NAMALWA (cell line): ENCODE results near the gene DIP2C.
"Not testable (repeated sequence)": the region's sequence is repeated elsewhere in the genome, so short reads cannot be mapped to it uniquely, and the experiment has no call there.

Experiments
- DNase-seq: peaks from one replicate; pipeline ENCODE4 v3.0.0-alpha.2; 2015; ENCODE audit warnings: low spot score

Gene DIP2C

GRCh38 chr10:697097-697875 lies 7.8 kb upstream of the DIP2C start:
- DNase-seq: no peak

- DNase-seq: no peak
Observed at GRCh38 chr10:695396-695795, 5.9 kb upstream of the DIP2C start.

GRCh38 chr10:693506-693905 lies 4.0 kb upstream of the DIP2C start:
- DNase-seq: no peak

GRCh38 chr10:692682-693351 lies 3.3 kb upstream of the DIP2C start:
- DNase-seq: no peak

- no peak for DNase-seq
Observed at GRCh38 chr10:691216-691615, 1.7 kb upstream of the DIP2C start.

GRCh38 chr10:690372-691161 lies 1.1 kb upstream of the DIP2C start:
- DNase-seq: no peak

- no peak for DNase-seq
Observed at GRCh38 chr10:689121-689451, 382 bp downstream of the DIP2C start.

GRCh38 chr10:688312-689120 lies 952 bp downstream of the DIP2C start:
- DNase-seq: no peak

GRCh38 chr10:687583-688311 lies 1.7 kb downstream of the DIP2C start:
- DNase-seq: no peak

- DNase-seq: no peak
Observed at GRCh38 chr10:686155-686931, 3.1 kb downstream of the DIP2C start.

GRCh38 chr10:685613-686012 lies 3.9 kb downstream of the DIP2C start:
- no peak for DNase-seq

- no peak for DNase-seq
Observed at GRCh38 chr10:683448-684071, 5.9 kb downstream of the DIP2C start.

- no peak for DNase-seq
Observed at GRCh38 chr10:682931-683447, 6.5 kb downstream of the DIP2C start.

GRCh38 chr10:681670-682318 lies 7.7 kb downstream of the DIP2C start:
- DNase-seq: no peak

GRCh38 chr10:680745-681144 lies 8.7 kb downstream of the DIP2C start:
- DNase-seq: no peak

GRCh38 chr10:680146-680545 lies 9.3 kb downstream of the DIP2C start:
- no peak for DNase-seq

- DNase-seq: no peak
Observed at GRCh38 chr10:679556-679955, 9.9 kb downstream of the DIP2C start.

GRCh38 chr10:678662-679005 lies 10.8 kb downstream of the DIP2C start:
- DNase-seq: not testable (repeated sequence)
